ENCODE data around the gene GFI1.

The GFI1 gene

GRCh38 chr1:92487078-92487605 is 417 bp upstream of the GFI1 start:
- DNase-seq = no peak

- DNase-seq = peak; percentile 41
Observed at GRCh38 chr1:92485381-92486250, 1.1 kb downstream of the GFI1 start.

- peak; percentile 24 for DNase-seq
Observed at GRCh38 chr1:92484472-92485380, 2.0 kb downstream of the GFI1 start.

GRCh38 chr1:92483610-92484471 is 2.9 kb downstream of the GFI1 start:
- DNase-seq = no peak

- no peak for DNase-seq
Observed at GRCh38 chr1:92482665-92483609, 3.8 kb downstream of the GFI1 start.

GRCh38 chr1:92481971-92482664 is 4.6 kb downstream of the GFI1 start:
- DNase-seq = no peak

GRCh38 chr1:92481599-92481925 is 5.2 kb downstream of the GFI1 start:
- DNase-seq = no peak

- DNase-seq = no peak
Observed at GRCh38 chr1:92480813-92481598, 5.7 kb downstream of the GFI1 start.

GRCh38 chr1:92480200-92480812 is 6.4 kb downstream of the GFI1 start:
- DNase-seq = no peak

- no peak for DNase-seq
Observed at GRCh38 chr1:92479587-92479986, 7.1 kb downstream of the GFI1 start.

GRCh38 chr1:92478393-92478792 is 8.3 kb downstream of the GFI1 start:
- no peak for DNase-seq

GRCh38 chr1:92476071-92476631 is 10.6 kb downstream of the GFI1 start:
- no peak for DNase-seq

GRCh38 chr1:92475029-92475428 is 11.7 kb downstream of the GFI1 start:
- no peak for DNase-seq

GRCh38 chr1:92473781-92474495 is 12.8 kb downstream of the GFI1 start:
- no peak for DNase-seq

- no peak for DNase-seq
Observed at GRCh38 chr1:92470216-92470615, 16.5 kb downstream of the GFI1 start.

GRCh38 chr1:92466683-92467352 is 19.9 kb downstream of the GFI1 start:
- DNase-seq = no peak

GRCh38 chr1:92465256-92465647 is 21.5 kb downstream of the GFI1 start:
- DNase-seq = no peak
